Epithelial cell of prostate (primary cell): ENCODE measurements around the gene PALLD.

Experiments
- DNase-seq: peaks from one replicate; pipeline ENCODE4 v3.0.0-alpha.2; 2011; ENCODE audit warnings: low read depth, low spot score
- H3K27ac ChIP-seq: fragments of 450-650 bp; 2 replicates; pipeline ENCODE4 v1.5.1; 2017; ENCODE audit warnings: mild to moderate bottlenecking

Gene PALLD

DNA sequence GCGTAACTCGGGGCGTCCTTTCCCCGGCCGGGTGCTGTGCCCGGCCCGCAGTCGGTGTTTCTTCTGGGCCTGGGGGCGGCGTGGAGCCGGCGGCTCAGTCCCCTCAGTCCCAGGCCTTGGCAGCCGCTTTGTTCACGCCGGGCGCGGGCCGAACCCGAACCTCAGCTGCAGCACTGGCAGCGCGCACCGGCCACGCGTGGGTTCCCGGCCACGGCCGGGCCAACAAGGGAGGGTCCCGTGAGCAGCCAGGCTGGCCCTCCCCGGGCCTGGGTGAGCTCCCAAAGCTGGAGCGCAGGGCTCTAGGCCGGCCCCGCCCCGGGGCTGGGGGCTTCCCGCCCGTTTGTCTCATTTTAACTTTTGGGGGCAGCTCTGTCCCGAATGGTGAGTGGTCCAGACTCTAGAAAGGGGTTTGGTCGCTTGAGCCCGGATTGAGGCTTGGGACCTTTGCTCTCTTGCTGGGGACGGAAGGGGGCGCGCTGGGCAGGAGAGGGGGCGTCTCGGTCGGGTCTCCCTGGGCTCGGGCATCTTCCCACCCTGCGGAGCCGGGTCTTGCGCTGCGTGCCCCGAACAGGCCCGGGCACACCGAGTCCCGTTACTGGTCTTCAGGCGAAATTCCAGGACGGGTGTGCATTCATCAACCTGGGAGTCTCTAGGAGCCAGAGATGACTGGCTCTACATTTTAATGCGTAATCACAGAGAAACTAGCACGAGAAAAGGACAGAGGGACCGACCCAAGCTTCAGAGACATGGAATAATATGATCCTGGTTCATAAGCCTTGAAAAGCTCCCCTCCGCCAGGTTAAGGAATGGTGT is 336.1 kb downstream of the PALLD start:
- DNase-seq: no peak

DNA sequence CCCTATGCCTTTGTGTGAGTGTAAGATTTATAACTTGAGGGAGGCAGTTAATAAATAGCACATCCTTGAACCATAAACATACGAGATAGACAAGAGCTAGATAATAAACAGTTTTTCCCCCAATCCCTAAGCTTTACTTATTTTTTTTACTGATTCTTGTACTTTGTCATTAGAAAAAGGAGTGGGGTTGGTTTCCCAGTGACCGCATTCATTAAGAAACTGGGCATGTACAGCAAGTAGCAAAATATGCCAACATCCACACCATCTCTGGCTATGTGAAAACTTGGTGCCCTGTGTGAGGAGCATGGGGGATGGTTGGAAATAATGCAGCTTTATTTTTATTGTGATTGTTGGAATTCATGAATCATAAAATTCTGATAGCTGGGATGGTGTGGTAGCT is 337.0 kb downstream of the PALLD start:
- H3K27ac ChIP-seq: peak overlapping the region; percentile 75
- DNase-seq: no peak

More for the DNA sequence above, 336.1 kb downstream of the PALLD start:
- H3K27ac ChIP-seq: peak overlapping the region; percentile 75

DNA sequence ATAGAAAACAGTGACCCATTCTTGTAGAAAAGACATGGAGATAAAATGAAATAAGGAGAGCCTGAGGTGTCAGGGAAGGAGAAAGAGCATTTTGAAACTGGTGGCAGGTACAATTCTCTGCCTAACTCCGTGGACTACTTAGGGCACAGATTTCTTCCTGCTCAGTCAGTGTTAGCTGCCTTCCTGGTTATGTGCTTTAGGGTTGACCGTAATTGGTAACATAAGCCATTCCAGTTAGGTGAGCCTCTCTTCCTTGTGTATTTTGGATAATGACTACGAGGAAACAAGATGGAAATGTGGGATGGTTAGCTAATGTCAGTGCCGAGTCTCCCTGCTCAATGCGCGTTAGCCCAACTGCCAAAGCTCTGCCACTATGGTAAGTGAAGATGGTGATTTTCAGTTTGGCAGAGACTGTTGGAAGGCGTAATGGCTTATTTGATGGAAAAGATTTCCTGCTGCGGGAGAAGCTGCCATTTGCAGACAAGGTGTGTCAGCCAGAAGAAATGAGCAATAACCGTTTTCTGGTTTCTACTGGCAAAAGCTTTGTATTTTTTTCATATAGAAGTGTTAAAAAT is 339.1 kb downstream of the PALLD start:
- DNase-seq: no peak
- peak overlapping the region; percentile 1 for H3K27ac ChIP-seq

DNA sequence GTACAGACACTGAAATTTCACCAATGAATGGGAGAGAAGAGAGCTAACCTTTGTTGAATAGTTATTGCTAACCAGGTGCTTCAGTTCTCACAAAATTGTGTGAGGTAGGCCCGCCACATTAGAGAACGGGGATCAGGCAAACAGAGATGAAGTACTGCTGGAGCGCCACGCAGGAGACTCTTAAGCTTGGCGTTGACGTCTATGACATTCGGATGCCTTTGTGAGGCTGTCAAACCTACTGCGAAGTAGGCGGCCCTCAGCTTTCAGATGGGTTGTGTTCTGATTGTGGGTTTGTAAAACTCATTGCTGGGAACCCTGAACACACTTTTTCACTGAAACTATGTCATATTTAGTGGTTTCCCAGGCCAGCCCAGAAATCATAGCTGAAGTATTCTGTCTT is 339.6 kb downstream of the PALLD start:
- H3K27ac ChIP-seq: no peak overlapping the region
- no peak for DNase-seq

DNA sequence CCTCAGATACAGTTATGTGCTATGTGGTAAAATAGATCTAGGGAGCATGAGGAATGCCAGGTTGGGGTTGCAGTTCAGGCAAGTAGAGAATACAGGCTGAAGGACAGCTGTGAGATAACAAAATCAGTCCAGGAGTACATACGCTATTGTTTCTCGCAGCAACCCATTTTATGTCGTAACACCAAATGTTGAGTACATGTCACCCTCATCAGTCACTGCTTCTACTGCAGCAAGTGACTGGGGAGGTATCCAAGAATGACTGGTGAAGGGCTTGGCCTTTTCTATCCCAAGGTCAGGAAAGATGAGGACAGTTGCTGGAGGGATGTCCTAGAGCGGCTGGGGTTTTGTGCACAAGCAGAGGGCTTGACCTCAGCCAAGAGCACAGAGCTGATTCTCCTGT is 341.1 kb downstream of the PALLD start:
- peak overlapping the region; percentile 3 for H3K27ac ChIP-seq
- DNase-seq: no peak

DNA sequence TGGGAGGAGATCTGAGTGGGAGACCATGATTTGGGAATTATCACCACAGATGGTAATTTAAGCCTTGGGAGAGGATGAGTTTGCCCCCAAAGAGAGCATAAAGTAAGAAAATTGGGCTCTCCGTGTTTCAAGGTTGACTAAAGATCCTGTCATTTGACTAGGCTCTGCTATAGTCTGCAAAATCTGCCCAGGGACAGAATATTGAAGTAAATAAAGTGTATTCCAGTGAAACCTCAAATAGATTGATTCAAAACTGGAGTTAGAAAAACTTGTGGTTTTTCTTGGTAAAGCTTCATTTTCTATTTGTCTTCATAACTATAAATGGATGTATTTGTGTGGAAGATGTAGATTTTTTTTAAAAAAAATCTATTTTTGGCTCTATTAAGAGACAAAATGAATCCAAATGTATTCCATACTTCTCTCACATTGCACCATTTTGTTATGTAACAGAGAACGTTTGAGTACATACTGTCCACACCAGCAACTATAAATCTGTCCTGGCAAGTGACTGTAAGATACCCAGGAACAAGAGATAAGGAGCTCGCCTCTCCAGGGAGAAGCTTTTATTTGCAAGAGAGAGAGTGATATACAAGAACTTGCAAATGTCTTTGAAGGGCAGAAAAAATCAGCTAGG is 343.0 kb downstream of the PALLD start:
- no peak for DNase-seq
- peak overlapping the region; percentile 80 for H3K27ac ChIP-seq

DNA sequence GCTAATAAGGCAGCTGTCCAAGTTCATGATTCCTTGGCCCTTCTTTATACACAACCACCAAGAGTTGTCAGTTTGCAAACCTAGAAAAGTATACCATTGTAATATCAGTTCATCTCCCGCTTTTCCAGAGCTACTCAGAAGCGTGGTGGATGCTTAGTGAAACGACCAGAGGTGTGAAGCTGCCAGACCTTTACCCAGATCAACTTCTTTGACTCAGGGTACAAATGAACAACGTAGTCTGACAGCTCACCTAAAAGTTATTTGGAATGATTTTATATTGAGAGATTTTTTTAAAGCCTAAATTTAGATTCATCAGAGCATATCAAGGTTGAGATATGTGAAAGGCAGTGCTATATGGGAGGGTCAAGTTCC is 343.5 kb downstream of the PALLD start:
- no peak for DNase-seq
- peak overlapping the region; percentile 80 for H3K27ac ChIP-seq

DNA sequence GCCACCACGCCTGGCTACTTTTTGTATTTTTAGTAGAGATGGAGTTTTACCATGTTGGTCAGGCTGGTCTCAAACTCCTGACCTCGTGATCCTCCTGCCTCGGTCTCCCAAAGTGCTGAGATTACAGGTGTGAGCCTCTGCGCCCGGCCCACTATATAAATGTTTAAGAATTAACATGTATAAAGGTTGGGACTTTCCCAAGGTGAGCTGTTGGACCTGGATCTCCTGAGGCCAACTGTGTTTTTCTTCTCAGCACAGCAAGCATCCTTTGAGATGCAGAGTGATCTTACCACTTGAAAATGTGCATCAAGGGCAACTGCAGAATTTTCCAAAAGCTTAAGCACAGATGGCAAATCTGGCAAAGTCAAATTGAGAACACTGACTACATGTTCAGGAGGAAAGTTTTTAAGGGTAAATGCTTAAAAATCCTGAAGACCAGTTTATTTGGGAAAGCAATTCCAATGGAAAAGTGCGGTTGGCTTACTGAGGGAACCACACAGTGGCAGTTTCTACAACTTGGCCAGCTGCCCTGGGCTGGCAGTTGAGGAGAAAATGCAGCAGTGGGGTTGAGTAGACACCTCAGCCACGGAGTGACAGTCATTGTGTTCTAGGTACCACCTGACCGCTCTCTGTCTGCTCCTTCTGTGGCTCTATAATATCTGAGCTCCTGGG is 344.3 kb downstream of the PALLD start:
- peak overlapping the region; percentile 80 for H3K27ac ChIP-seq
- no peak for DNase-seq

DNA sequence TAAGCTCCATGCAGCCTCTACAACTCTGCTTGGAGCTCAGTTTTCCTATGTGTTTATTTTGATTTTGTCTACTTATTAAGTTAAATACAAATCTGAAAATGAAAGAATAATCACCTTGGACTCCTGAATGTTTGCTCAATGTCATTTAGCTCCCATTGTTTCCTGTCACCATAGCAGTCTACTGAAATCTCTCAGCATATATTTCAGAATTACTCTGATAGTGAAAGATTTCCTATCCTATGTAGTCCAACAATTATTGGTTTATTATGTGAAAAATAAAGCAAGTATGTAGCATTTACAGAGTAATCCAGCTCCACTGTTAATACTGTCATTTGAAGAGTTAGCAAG is 344.8 kb downstream of the PALLD start:
- DNase-seq: no peak
- peak overlapping the region; percentile 80 for H3K27ac ChIP-seq

DNA sequence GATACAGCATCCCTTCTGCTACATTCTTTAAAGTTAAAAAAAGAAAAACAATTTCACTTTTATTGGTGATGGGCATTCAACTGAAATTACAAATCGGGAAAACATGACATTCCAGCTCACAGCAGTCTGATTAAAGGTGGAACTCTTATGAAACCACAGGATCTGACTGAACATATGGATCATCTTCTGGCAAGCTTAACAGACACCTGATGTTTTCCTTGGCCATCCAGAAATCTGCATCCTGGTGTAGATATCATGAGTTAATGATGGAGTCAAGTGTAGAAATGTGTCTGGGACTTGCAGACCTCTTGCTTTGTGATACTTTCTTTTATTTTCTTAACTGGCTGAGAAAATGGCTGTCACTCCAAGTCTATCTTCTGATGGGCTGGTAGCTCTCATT is 345.3 kb downstream of the PALLD start:
- peak overlapping the region; percentile 80 for H3K27ac ChIP-seq

DNA sequence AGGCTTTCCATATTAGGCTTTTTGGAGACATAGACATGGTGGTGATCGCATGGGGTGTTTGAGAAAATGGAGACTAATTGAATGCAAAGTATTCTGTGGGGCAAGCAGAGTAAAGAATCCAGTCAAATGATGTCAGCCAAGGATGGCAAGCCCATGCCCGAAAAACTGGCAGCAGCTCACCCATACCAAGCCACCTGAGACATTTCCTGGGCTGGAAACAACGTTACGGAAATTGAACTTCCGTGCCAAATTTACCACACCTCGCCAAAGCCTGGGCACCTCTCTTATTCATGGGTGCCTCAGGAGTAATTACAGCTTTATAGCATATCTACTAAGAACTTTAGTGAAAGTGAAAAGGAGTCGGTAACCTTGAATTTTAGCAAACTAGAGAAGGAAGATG is 346.8 kb downstream of the PALLD start:
- peak; percentile 48 for DNase-seq
- H3K27ac ChIP-seq: peak overlapping the region; percentile 80

More for the DNA sequence above, 345.3 kb downstream of the PALLD start:
- no peak for DNase-seq

DNA sequence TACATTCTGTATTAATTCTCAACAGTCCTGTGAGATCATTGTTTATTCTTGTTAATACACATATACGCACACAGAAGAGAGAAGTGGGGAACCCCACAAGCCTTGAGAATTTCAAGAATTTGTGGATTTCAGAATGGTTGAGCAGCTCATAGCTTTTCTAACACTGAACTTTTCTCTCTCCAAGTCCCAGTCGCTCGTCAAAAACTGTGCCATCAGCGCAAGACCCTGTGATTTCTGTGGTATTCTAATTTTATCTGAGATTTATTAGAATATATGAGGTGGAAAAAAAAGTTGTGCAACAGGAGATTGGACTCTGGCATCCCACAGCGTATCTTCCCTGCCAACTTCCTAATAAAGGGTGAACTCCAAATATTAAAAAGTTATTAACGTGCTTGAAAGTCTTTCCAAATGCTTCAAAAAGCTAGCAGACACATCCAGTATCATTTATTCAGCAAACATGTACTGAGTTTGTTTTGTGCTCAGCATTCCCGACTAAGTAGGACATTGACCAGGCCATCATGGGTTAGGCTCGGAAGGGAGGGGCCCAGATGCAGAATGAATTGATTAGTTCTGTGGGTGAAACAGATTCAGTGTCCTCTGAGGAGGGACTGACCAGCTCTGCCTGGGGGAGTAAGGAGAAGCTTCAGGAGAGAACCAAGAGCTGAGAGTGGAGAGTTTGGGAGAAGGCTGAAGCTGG is 347.6 kb downstream of the PALLD start:
- DNase-seq: no peak
- H3K27ac ChIP-seq: peak overlapping the region; percentile 80

DNA sequence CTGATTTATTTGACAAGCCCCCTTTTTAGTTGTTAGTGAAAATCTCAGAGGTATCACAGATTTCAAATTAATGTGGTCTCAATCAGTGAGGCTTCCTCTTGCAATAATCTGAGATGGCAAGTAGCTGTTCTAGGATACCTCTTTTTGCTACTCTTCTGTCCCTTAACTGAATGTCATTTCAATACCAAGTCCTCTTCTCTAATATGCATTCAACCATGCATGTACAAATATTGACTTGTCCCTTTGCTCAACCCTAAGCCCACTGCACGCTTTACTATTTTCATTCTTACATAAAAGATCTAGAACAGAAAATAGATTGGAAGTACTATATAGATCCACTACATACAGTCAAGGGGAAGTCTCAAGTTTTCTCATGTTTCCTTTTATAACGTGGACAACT is 349.0 kb downstream of the PALLD start:
- DNase-seq: no peak
- H3K27ac ChIP-seq: peak overlapping the region; percentile 80

DNA sequence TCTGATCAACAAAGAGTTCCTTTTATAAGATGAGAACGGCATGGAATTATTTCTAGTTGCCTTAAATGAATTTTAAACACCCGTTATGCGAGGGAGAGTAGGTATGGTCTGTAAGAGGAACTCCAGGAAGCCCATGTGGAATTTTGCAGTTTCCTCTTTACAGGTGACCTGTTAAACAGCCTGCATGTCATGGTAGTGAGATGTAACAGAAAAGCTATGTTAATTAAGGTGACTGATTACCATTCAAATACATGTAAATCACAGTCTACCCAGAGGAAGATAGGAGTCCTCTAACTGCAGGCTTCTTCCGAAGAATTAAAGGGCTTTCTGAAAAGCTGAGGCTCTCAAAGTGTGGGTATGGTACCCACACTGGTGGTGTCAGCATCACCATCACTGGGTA is 349.6 kb downstream of the PALLD start:
- H3K27ac ChIP-seq: no peak overlapping the region
- no peak for DNase-seq

DNA sequence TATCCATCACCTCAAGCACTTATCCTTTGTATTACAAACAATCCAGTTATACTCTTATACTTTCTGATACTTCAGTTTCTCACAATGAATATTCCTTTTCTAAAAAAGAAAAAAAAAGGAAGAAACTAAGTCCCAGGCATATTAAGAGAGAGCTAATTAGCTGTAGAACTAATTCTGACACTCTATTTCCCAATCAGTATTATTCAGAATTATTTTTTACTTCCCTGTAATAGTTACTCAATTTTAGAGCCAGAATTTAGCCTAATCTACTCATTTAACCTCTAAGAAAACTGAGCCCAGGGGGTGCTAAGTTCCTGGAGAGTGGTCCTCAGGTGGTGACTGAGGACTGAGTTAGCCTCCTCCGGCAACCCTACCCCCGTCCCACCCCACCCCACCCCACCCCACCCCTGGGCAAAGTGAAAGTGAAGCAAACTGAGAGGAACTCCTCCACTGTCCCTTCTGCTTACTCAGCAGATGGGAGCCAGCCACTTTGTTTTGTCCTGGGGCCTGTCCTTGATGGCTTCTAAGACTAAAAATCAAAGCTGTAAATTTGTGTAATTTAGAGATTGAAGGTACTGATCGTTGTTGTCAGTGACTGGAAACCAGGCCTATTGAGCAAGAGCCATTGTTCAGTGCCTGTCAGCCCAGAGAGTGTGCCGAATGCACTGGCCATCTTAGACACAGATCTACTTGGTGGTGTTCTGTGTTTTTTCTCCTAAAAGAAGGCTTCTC is 351.1 kb downstream of the PALLD start:
- no peak for DNase-seq
- peak overlapping the region; percentile 23 for H3K27ac ChIP-seq

DNA sequence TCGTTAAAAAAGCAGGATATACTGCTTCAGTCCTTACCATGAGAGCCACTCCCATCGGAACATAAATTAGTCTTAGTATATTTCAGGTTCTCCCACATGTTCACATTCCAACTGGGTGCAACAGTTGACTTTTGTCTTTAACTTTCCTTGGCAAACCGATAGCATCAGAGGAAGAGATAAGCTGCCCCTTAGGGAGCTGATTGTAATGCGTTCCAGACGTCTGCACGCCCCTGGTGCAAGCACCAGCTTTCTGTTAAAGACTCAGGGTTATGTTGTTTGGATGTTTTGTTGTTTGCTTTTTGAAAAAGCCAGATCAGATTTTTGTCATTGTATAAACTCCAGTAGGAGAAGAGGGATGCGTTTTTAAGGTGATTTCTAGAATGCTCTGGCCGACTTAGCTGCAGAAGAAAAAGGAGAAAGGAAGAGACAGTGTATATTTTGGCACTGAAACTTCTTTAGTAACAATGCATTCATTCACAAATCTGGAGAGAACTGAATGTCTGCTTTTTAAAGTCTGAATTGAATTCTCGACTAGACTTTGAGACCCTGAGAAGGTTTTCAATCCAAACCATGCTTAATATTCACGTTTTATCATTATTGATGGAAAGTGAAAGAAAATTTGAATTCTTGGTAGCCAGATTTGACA is 352.3 kb downstream of the PALLD start:
- H3K27ac ChIP-seq: peak overlapping the region; percentile 23
- no peak for DNase-seq

DNA sequence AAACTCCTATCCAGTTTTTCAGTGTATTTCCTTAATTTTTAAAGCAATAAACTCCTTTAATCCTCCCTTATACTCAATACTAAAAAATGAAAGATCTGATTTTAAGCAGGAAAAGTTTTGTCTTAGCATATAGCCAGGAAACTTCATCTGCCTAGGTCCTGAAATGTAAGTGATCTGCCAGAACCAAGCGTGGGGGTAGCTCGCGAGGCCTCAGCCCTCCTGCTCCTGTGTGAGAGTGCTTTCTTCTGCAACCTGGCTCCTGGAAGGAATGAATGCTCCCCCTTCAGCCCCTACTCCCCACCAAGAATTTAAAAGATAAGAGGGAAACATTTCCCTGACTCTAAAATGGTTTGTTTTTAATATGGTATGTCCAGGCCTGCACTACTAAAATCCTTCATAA is 353.1 kb downstream of the PALLD start:
- peak overlapping the region; percentile 23 for H3K27ac ChIP-seq
- DNase-seq: no peak

DNA sequence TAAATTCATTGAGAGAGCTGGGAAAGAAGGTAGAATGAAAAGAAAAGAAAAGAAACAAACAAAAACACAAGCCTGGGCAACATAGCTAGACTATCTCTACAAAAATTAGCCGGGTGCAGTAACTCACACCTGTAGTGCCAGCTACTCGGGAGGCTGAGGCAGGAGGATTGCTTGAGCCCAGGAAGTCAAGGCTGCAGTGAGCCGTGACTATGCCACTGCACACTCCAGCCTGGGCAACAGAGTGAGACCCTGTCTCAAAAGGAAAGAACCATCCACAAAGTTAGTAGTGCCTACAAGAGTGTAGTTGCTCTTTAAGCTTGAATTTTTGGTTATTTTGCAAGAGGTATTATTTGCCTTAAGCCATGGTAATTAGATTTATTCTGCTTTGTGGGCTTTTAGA is 355.5 kb downstream of the PALLD start:
- H3K27ac ChIP-seq: no peak overlapping the region
- no peak for DNase-seq

DNA sequence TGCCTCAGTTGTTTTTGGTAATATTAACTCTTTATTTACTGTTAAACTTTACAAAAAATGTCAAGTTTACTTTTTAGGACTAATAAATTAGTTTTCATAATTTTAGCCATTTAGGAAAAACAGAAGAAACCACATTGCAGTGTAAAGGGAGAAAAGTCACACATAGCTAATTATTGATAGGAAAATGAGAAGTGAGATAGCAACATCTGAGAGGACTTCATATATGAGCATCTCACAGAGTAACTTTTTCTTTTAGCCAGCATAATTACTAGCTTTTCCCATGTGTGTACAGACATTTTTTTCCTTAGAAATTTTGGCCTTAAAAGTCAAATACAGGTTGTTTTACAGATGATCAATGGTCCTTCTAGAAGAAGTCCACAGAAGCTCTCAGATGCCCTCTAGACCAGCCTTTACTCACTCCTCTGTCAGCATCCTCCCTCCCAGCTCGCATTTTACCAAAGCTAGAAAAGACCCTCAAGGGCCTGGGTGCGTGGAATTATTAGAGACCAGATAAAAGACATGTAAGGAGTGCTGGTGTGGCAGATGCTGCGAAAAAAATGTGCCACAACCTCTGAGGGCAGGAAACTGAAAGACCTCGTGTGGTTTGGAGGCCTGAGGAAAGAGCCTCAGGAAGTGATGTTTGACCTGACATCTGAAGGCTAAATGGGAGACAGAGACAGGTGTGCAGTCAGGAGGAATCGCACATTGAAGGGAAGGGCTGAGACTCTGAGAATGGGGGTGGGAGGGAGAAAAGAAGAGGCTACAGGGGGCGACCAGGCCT is 356.3 kb downstream of the PALLD start:
- no peak overlapping the region for H3K27ac ChIP-seq
- no peak for DNase-seq
